Calu3 (cell line): ENCODE measurements around the gene SMC6. TPM values are rescaled to one million over a fixed set of nuclear protein-coding genes. Genes with fewer than 3 reads are reported as not detected.

Experiments used
- BruUV-seq: library from RNA; stranded (reverse); fragments of 400-500 nt; replicated peaks from 2 replicates; lab custom pipeline; 2021; lab: Mats Ljungman, UMichigan
- CTCF ChIA-PET: fragments of 300-600 bp; sonication (Branson Sonifier 250); formaldehyde crosslinking; loops from one replicate; lab custom pipeline; 2022; ENCODE audit warnings: antibody characterized with exemption; lab: Charles Lee
- DNase-seq: peaks from one replicate; pipeline ENCODE4 v3.0.0; 2022
- H3K27ac Mint-ChIP-seq: one replicate; pipeline ENCODE4 v1.8.0; 2022; ENCODE audit warnings: mixed read lengths; ENCODE audit not compliant: unreplicated experiment
- H3K27me3 Mint-ChIP-seq: one replicate; pipeline ENCODE4 v1.8.0; 2022; ENCODE audit warnings: mixed read lengths; ENCODE audit not compliant: unreplicated experiment
- H3K36me3 Mint-ChIP-seq: one replicate; pipeline ENCODE4 v1.8.0; 2022; ENCODE audit warnings: mild to moderate bottlenecking, moderate library complexity, mixed read lengths; ENCODE audit not compliant: insufficient read depth, unreplicated experiment
- H3K4me1 Mint-ChIP-seq: one replicate; pipeline ENCODE4 v1.8.0; 2022; ENCODE audit warnings: mild to moderate bottlenecking, low read depth, mixed read lengths; ENCODE audit not compliant: unreplicated experiment
- H3K4me3 Mint-ChIP-seq: one replicate; pipeline ENCODE4 v1.8.0; 2022; ENCODE audit warnings: mild to moderate bottlenecking, low read depth, moderate library complexity, mixed read lengths; ENCODE audit not compliant: unreplicated experiment
- H3K9me3 Mint-ChIP-seq: one replicate; pipeline ENCODE4 v1.8.0; 2022; ENCODE audit warnings: low read depth, mixed read lengths; ENCODE audit not compliant: unreplicated experiment
- CTCF ChIP-seq: fragments of 200-600 bp; IDR thresholded peaks from one replicate; pipeline ENCODE4 v1.8.0; 2022; ENCODE audit warnings: antibody characterized with exemption; ENCODE audit not compliant: unreplicated experiment
- intact Hi-C: fragments of 100-400 bp; cut with micrococcal nuclease; formaldehyde crosslinking; loops from one replicate; pipeline ENCODE4 v1.10.0; 2022; ENCODE audit not compliant: unreplicated experiment
- total RNA-seq: library from RNA; stranded (reverse); gene quantifications from 2 replicates; pipeline ENCODE4 v1.2.3, GENCODE V29; 2022

SMC6 gene
- total RNA-seq, 1 experiment from 2014 or later, result 31.6 TPM

DNA sequence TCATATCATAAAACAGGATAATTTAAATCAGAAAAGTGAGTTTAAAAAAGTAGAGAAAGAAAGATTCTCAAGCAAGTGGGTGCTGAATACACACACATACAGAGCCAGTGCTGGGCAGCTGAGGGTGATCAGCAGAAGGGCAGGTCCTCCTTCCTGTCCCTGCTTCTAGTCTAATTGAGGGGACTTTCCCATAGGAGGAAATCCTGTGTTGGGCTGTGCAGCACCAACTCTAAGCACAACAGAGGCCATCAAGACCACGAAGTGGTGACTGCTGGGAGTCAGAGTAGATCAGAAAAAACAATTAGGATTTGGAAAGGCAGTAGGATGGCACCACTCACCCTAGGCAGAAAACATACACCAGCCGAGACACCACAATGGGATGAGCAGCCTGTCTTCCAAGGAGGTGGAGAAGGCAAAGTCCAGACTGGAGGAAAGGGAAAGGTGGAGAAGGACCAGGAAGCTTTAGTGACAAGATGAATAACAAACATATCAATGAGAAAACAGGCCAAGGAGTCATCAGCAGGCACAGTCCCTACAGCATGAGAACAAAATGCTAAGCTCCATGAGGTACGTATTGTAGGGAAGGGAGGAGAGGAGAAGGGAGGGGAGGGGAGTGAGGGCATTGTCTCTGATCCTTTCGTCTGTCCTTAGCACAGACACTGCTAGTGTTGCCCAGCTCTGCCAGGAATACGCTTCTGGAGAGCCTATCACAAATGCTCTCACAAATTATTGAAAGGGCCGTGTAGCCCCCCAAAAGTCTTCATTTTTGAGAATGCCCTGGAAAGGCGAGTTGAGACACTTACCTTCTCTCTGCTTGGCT lies 45.9 kb upstream of the SMC6 start:
- H3K4me1 Mint-ChIP-seq, result no peaks in the 10 kb centered on the region
- TF ChIP-seq CTCF, result no peak
- no peak overlapping the region for H3K27ac Mint-ChIP-seq
- no peak overlapping the region for H3K4me3 Mint-ChIP-seq
- H3K9me3 Mint-ChIP-seq, result no peaks in the 10 kb centered on the region
- no TSS peak for BruUV-seq
- CTCF ChIA-PET, result no interaction called here
- H3K27me3 Mint-ChIP-seq, result peaks cover 16% of the 10 kb centered on the region
- no peaks in the 10 kb centered on the region for H3K36me3 Mint-ChIP-seq
- DNase-seq, result no peak
- intact Hi-C loops, result no loop called here

- no peaks in the 10 kb centered on the region for H3K9me3 Mint-ChIP-seq
- CTCF ChIA-PET, result no interaction called here
- no peaks in the 10 kb centered on the region for H3K36me3 Mint-ChIP-seq
- DNase-seq, result no peak
- H3K27me3 Mint-ChIP-seq, result peaks cover 17% of the 10 kb centered on the region
- no TSS peak for BruUV-seq
- no peak for TF ChIP-seq CTCF
- no peak overlapping the region for H3K4me3 Mint-ChIP-seq
- intact Hi-C loops, result no loop called here
- no peak overlapping the region for H3K27ac Mint-ChIP-seq
- no peaks in the 10 kb centered on the region for H3K4me1 Mint-ChIP-seq
Observed at GRCh38 chr2:17798338-17798737, 44.7 kb upstream of the SMC6 start.

DNA sequence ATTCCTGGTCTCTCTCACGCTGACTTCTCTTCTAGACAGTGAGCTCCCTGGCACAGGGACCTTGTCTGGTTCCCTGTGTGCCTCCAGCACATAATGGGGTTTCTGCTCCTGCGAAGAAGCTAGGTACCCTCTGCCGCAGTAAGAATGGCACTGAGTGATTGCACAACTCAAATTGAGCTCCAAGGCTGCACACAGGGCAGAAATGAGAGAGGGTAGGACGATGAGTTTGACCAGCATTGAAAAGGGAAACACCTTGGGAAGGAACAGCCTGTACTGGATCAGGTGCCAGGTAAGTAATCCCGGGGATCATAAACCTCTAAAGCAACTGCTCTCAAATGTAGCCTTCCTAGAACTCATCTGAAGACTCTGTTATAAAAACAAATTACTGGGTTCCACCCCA lies 41.7 kb upstream of the SMC6 start:
- no TSS peak for BruUV-seq
- no peak for DNase-seq
- CTCF ChIA-PET, result no interaction called here
- H3K4me1 Mint-ChIP-seq, result no peaks in the 10 kb centered on the region
- H3K27ac Mint-ChIP-seq, result no peak overlapping the region
- TF ChIP-seq CTCF, result no peak
- no peak overlapping the region for H3K4me3 Mint-ChIP-seq
- peaks cover 47% of the 10 kb centered on the region for H3K27me3 Mint-ChIP-seq
- H3K36me3 Mint-ChIP-seq, result no peaks in the 10 kb centered on the region
- intact Hi-C loops, result no loop called here
- no peaks in the 10 kb centered on the region for H3K9me3 Mint-ChIP-seq

GRCh38 chr2:17793803-17794354 lies 40.3 kb upstream of the SMC6 start:
- Mint-ChIP-seq H3K9me3 (no peaks in the 10 kb centered on the region), H3K4me1 (no peaks in the 10 kb centered on the region), H3K27ac (no peak overlapping the region), H3K4me3 (no peak overlapping the region), H3K27me3 (peaks cover 48% of the 10 kb centered on the region), H3K36me3 (no peaks in the 10 kb centered on the region)
- intact Hi-C loops, result no loop called here
- DNase-seq, result no peak
- no peak for TF ChIP-seq CTCF
- no TSS peak for BruUV-seq
- CTCF ChIA-PET, result no interaction called here
